Smooth muscle cell (in vitro differentiated cells): ENCODE data around the gene C12orf57. TPM values are rescaled to one million over a fixed set of nuclear protein-coding genes. Genes with fewer than 3 reads are reported as not detected.

Experiments
- DNase-seq: peaks from one replicate; lab custom pipeline; 2025; ENCODE audit not compliant: unreplicated experiment; lab: John Stamatoyannopoulos, UW
- H2AFZ ChIP-seq: fragments of 200-600 bp; sonication (generic); 2 replicates; pipeline ENCODE4 v1.6.0; 2016; ENCODE audit warnings: antibody characterized with exemption, low read depth, mild to moderate bottlenecking
- H3F3A ChIP-seq: fragments of 200-600 bp; sonication (generic); 2 replicates; pipeline ENCODE4 v1.6.0; 2017; ENCODE audit warnings: antibody characterized with exemption, low read depth
- H3K27ac ChIP-seq: fragments of 200-600 bp; sonication (generic); 2 replicates; pipeline ENCODE4 v1.5.1; 2016; ENCODE audit warnings: low read depth, mild to moderate bottlenecking
- H3K27me3 ChIP-seq: fragments of 200-600 bp; sonication (generic); 2 replicates; pipeline ENCODE4 v1.6.1; 2016; ENCODE audit warnings: low read depth, mild to moderate bottlenecking
- H3K36me3 ChIP-seq: fragments of 200-600 bp; sonication (generic); 2 replicates; pipeline ENCODE4 v1.5.1; 2016; ENCODE audit warnings: low read depth
- H3K4me1 ChIP-seq: fragments of 200-600 bp; sonication (generic); 2 replicates; pipeline ENCODE4 v1.5.1; 2016; ENCODE audit warnings: low read depth
- H3K4me2 ChIP-seq: fragments of 200-600 bp; sonication (generic); 2 replicates; pipeline ENCODE4 v1.6.0; 2016; ENCODE audit warnings: mild to moderate bottlenecking
- H3K4me3 ChIP-seq: fragments of 200-600 bp; sonication (generic); 2 replicates; pipeline ENCODE4 v1.5.1; 2016; ENCODE audit warnings: mild to moderate bottlenecking
- H3K79me2 ChIP-seq: fragments of 200-600 bp; sonication (generic); 2 replicates; pipeline ENCODE4 v1.6.0; 2016; ENCODE audit warnings: low read depth, mild to moderate bottlenecking
- H3K9ac ChIP-seq: fragments of 200-600 bp; sonication (generic); 2 replicates; pipeline ENCODE4 v1.6.0; 2016; ENCODE audit warnings: low read depth
- H3K9me3 ChIP-seq: fragments of 200-600 bp; sonication (generic); replicated peaks from 2 replicates; pipeline ENCODE4 v1.5.1; 2016; ENCODE audit warnings: low read depth
- H4K20me1 ChIP-seq: fragments of 200-600 bp; sonication (generic); 2 replicates; pipeline ENCODE4 v1.6.0; 2016; ENCODE audit warnings: low read depth
- CTCF ChIP-seq: fragments of 200-600 bp; sonication (generic); IDR thresholded peaks from 2 replicates; pipeline ENCODE4 v1.5.1; 2017; ENCODE audit warnings: borderline replicate concordance, mild to moderate bottlenecking, antibody characterized with exemption; ENCODE audit not compliant: insufficient read depth, poor library complexity, severe bottlenecking
- WGBS: methylation state at CpG from one replicate; pipeline ENCODE4 v1.1.7; 2016; ENCODE audit warnings: low lambda C conversion rate; 5-methylcytosine and 5-hydroxymethylcytosine counted together
- polyA plus RNA-seq: library from polyadenylated mRNA; unstranded; fragments of >200 nt; fragmentation: Nextera tagmentation; extraction: Ambion mirVana; gene quantifications from 2 replicates; pipeline ENCODE4 v1.2.1, GENCODE V29; 2016
- total RNA-seq: library from RNA; depleted of rRNA; stranded (reverse); fragments of >200 nt; gene quantifications from 2 replicates; pipeline ENCODE4 v1.2.3, GENCODE V29; 2014

C12orf57 gene
- total and polyA plus RNA-seq, 2 experiments from 2014 or later, result 397 to 494 TPM

GRCh38 chr12:6912164-6912935, 31.5 kb upstream of the C12orf57 start:
- Histone ChIP-seq H3K79me2 (no peaks in the 10 kb centered on the region), H3K9ac (no peak overlapping the region), H3F3A (no peaks in the 10 kb centered on the region), H4K20me1 (peaks cover 22% of the 10 kb centered on the region), H3K4me2 (no peak overlapping the region), H3K9me3 (no peaks in the 10 kb centered on the region), H3K36me3 (no peaks in the 10 kb centered on the region), H2AFZ (no peak overlapping the region), H3K4me1 (peaks cover 9% of the 10 kb centered on the region), H3K27ac (no peak overlapping the region), H3K27me3 (no peaks in the 10 kb centered on the region), H3K4me3 (no peak overlapping the region)
- no peak for TF ChIP-seq CTCF
- no peak for DNase-seq
- 93% methylated on average over 15 of the region's 15 CpGs for WGBS

GRCh38 chr12:6914246-6914946, 29.4 kb upstream of the C12orf57 start, which contains the start of gene ENO2:
Gene ENO2, plus strand, starts transcription at chr12:6914580. Its CDS starts 1,253 bp downstream, at chr12:6915833.
- H2AFZ ChIP-seq, result peak within 1 kb of the TSS; percentile 84
- peak within 1 kb of the TSS; percentile 100 for H3K4me2 ChIP-seq
- peak within 1 kb of the TSS; percentile 87 for H3K4me3 ChIP-seq
- H3K36me3 ChIP-seq, result no peaks in the 10 kb centered on the region
- H3F3A ChIP-seq, result no peaks in the 10 kb centered on the region
- H3K27ac ChIP-seq, result peak within 1 kb of the TSS; percentile 47
- peaks cover 31% of the 10 kb centered on the region for H4K20me1 ChIP-seq
- TF ChIP-seq CTCF, result no peak
- WGBS, result under 1% methylated on average over 26 of the region's 68 CpGs
- no peaks in the 10 kb centered on the region for H3K27me3 ChIP-seq
- DNase-seq, result peak; percentile 33
- no peaks in the 10 kb centered on the region for H3K79me2 ChIP-seq
- no peaks in the 10 kb centered on the region for H3K9me3 ChIP-seq
- H3K4me1 ChIP-seq, result peaks cover 9% of the 10 kb centered on the region
- H3K9ac ChIP-seq, result peak within 1 kb of the TSS; percentile 83

- 10% methylated on average over 22 of the region's 29 CpGs for WGBS
- H3K27ac ChIP-seq, result peak overlapping the region; percentile 47
- H3K9me3 ChIP-seq, result no peaks in the 10 kb centered on the region
- H3K9ac ChIP-seq, result peak overlapping the region; percentile 83
- H2AFZ ChIP-seq, result peak overlapping the region; percentile 84
- H3K79me2 ChIP-seq, result no peaks in the 10 kb centered on the region
- H4K20me1 ChIP-seq, result peaks cover 38% of the 10 kb centered on the region
- no peaks in the 10 kb centered on the region for H3K36me3 ChIP-seq
- peak overlapping the region; percentile 100 for H3K4me2 ChIP-seq
- H3K4me1 ChIP-seq, result peaks cover 9% of the 10 kb centered on the region
- TF ChIP-seq CTCF, result no peak
- no peaks in the 10 kb centered on the region for H3K27me3 ChIP-seq
- no peak for DNase-seq
- H3K4me3 ChIP-seq, result peak overlapping the region; percentile 87
- H3F3A ChIP-seq, result no peaks in the 10 kb centered on the region
Measured at GRCh38 chr12:6914947-6915788, 28.7 kb upstream of the C12orf57 start.
